ENCODE data around the gene PUM1.

GRCh38 chr1:30950053-30950452, 115.5 kb downstream of the PUM1 start:
- TF ChIP-seq CTCF (IDR thresholded peaks at IDR 0.05) (no peak), POLR2A (IDR thresholded peaks at IDR 0.05) (no peak)

Measured in right lobe of liver (tissue), 4 donors.